ENCODE data around the gene CCDC171. TPM values are rescaled to one million over a fixed set of nuclear protein-coding genes. Genes with fewer than 3 reads are reported as not detected.

Gene CCDC171
- total RNA-seq, 2 donors from 2014 or later = 4.3 to 6.4 TPM

DNA sequence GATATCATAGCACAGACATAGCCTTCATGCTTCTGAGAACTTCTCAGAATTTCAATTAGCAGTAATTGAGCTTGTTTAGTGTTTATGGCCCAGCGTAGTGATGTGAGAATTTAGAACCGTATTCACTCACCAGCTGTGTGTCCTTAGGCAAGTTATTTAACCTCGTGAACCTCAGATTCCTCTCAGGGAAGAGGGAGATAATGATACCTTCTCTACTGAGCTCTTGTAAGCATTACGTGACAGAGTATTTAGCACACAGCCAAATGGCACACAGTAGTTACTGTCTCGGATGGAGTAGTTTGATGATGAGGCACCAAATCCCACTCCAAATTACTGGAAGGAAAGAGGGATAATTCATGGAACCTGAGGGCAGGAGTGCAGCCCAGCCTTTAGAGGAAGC lies 429.3 kb downstream of the CCDC171 start:
- Histone ChIP-seq H3K4me3 (no peak overlapping the region), H3K27me3 (replicated peaks; ENCODE audit: insufficient read depth) (no peaks in the 10 kb centered on the region), H3K36me3 (no peaks in the 10 kb centered on the region), H3K27ac (no peak overlapping the region), H3K9me3 (no peaks in the 10 kb centered on the region), H3K4me1 (ENCODE audit: control insufficient read depth in 1 of 2, low read depth in 2 of 2) (no peaks in the 10 kb centered on the region)
- TF ChIP-seq, protein P1, sequence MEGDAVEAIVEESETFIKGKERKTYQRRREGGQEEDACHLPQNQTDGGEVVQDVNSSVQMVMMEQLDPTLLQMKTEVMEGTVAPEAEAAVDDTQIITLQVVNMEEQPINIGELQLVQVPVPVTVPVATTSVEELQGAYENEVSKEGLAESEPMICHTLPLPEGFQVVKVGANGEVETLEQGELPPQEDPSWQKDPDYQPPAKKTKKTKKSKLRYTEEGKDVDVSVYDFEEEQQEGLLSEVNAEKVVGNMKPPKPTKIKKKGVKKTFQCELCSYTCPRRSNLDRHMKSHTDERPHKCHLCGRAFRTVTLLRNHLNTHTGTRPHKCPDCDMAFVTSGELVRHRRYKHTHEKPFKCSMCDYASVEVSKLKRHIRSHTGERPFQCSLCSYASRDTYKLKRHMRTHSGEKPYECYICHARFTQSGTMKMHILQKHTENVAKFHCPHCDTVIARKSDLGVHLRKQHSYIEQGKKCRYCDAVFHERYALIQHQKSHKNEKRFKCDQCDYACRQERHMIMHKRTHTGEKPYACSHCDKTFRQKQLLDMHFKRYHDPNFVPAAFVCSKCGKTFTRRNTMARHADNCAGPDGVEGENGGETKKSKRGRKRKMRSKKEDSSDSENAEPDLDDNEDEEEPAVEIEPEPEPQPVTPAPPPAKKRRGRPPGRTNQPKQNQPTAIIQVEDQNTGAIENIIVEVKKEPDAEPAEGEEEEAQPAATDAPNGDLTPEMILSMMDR (IDR thresholded peaks at IDR 0.05) = no peak
- ATAC-seq (ENCODE audit: insufficient number of reproducible peaks, low FRiP score, low read depth) = no peak
- no peak for DNase-seq (ENCODE audit: low spot score)

DNA sequence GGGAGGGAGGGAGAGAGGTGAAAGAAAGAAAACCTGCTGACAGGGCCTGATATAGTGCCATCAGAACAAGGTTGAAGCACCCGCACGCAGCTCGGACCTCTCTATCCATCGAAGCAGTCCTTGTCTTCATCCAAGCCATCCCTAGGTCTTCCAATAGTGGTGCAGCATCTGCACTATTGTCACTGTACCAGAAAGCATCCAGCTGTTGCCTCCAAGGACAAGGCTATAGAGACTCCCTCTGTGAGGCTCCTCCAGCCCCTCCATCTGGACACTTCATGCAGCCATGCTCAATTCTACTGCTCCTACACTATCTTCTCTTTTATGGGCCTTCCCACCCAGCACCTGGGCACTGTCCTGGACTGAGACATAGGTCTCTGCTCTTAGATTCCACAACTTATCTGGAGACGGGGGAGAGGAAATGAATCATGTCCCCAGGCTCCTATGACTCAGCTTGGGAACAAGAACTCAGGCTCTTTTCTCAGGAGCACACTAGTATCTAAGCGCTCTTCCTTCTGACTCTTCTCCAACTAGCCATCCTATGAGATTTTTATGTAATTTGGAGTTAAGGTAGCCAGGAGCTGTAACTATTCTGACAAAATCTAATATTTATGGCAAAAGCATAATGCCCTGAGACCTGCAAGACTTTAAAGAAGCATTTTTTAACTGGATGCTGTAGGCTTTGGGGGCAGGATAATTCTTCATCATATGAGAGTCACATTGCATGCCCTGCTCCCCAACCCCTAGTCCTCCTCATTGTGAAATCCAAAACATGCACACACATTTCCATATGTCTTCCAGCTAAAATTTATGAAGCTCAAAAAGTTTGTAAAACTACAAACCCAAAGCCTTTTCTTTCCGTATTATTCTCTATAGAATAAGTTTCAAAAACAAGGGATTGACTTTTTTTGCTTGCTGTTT lies 446.8 kb downstream of the CCDC171 start:
- no peak overlapping the region for H3K27ac ChIP-seq
- no peaks in the 10 kb centered on the region for H3K27me3 ChIP-seq (replicated peaks; ENCODE audit: insufficient read depth)
- no peaks in the 10 kb centered on the region for H3K9me3 ChIP-seq
- ATAC-seq (ENCODE audit: insufficient number of reproducible peaks, low FRiP score, low read depth) = no peak
- H3K4me3 ChIP-seq = no peak overlapping the region
- TF ChIP-seq, protein P1 (IDR thresholded peaks at IDR 0.05) = no peak
- DNase-seq (ENCODE audit: low spot score) = no peak
- no peaks in the 10 kb centered on the region for H3K4me1 ChIP-seq (ENCODE audit: control insufficient read depth in 1 of 2, low read depth in 2 of 2)
- no peaks in the 10 kb centered on the region for H3K36me3 ChIP-seq

DNA sequence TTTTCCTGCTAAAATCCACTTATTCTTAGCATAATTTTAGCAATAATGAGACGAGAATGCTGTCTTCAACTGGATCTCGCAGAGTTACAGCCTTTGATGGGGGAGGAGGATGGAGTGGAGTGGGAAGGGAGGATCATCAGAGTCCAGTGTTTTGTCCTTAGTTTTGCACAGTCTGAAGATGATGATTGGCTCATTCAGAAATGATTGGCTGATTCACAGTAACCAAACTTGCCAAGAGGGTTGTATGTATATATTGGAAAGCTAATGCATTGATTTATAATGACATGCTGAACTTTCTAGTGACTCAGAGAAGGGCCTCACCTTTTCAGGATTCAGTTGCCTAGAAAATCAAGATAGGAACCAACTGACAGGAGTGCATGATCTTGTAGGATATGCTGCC lies 448.0 kb downstream of the CCDC171 start:
- DNase-seq (ENCODE audit: low spot score) (no peak), ATAC-seq (ENCODE audit: insufficient number of reproducible peaks, low FRiP score, low read depth) (no peak)
- no peaks in the 10 kb centered on the region for H3K36me3 ChIP-seq

DNA sequence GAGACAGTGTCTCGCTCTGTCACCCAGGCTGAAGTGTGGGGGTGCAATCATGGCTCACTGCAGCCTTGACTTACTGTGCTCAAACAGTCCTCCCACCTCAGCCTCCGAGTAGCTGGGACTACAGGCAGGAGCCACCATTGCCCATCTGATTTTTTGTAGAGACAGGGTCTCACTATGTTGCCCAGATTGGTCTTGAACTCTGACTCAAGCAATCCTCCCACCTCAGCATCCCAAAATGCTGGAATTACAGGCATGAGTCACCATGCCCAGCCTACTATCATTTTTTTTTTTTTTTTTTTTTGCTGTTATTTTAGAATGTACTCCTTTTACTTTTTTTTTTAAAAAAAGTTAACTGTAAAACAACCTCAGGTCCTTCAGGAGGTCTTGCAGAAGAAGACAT lies 449.0 kb downstream of the CCDC171 start:
- Histone ChIP-seq H3K27ac (no peak overlapping the region), H3K4me1 (ENCODE audit: control insufficient read depth in 1 of 2, low read depth in 2 of 2) (no peaks in the 10 kb centered on the region), H3K27me3 (replicated peaks; ENCODE audit: insufficient read depth) (no peaks in the 10 kb centered on the region), H3K9me3 (no peaks in the 10 kb centered on the region), H3K36me3 (no peaks in the 10 kb centered on the region), H3K4me3 (no peak overlapping the region)
- ATAC-seq (ENCODE audit: insufficient number of reproducible peaks, low FRiP score, low read depth) (no peak), DNase-seq (ENCODE audit: low spot score) (no peak)
- TF ChIP-seq, protein P1 (IDR thresholded peaks at IDR 0.05) = no peak

More for the DNA sequence above, 448.0 kb downstream of the CCDC171 start:
- H3K9me3 ChIP-seq = no peaks in the 10 kb centered on the region
- TF ChIP-seq, protein P1 (IDR thresholded peaks at IDR 0.05) = no peak
- H3K4me1 ChIP-seq (ENCODE audit: control insufficient read depth in 1 of 2, low read depth in 2 of 2) = no peaks in the 10 kb centered on the region
- H3K4me3 ChIP-seq = no peak overlapping the region
- no peaks in the 10 kb centered on the region for H3K27me3 ChIP-seq (replicated peaks; ENCODE audit: insufficient read depth)
- no peak overlapping the region for H3K27ac ChIP-seq

DNA sequence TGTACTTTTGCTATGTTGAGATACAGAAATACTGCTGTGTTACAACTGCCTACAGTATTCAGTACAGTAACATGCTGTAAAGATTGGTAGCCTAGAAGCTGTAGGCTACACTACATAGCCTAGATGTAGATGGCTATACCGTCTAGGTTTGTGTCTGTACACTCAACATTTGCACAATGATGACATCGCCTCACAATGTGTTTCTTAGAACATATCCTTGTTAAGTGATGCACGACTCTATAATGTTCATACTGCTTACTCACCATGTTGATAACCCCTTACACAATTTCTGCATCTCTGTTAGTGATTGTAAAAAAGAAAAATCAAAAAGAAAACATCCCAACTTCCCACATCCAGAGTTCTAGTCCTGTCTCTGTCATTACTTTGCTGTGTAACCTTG lies 450.0 kb downstream of the CCDC171 start:
- TF ChIP-seq, protein P1 (IDR thresholded peaks at IDR 0.05) = no peak
- no peaks in the 10 kb centered on the region for H3K4me1 ChIP-seq (ENCODE audit: control insufficient read depth in 1 of 2, low read depth in 2 of 2)
- H3K36me3 ChIP-seq = no peaks in the 10 kb centered on the region
- H3K27ac ChIP-seq = no peak overlapping the region
- H3K27me3 ChIP-seq (replicated peaks; ENCODE audit: insufficient read depth) = no peaks in the 10 kb centered on the region
- DNase-seq (ENCODE audit: low spot score) = no peak
- no peak overlapping the region for H3K4me3 ChIP-seq
- ATAC-seq (ENCODE audit: insufficient number of reproducible peaks, low FRiP score, low read depth) = no peak
- H3K9me3 ChIP-seq = no peaks in the 10 kb centered on the region
